Measurements from ENCODE around the gene ACACA. TPM values are rescaled to one million over a fixed set of nuclear protein-coding genes. Genes with fewer than 3 reads are reported as not detected.

ACACA gene
- total RNA-seq, 2 experiments from 2014 or later: 52.6 to 59.8 TPM

- intact Hi-C loops (cut with micrococcal nuclease): no loop called here
- no peak overlapping the region for H3K27ac Mint-ChIP-seq
- no peak overlapping the region for H3K4me3 Mint-ChIP-seq
- no peaks in the 10 kb centered on the region for H3K9me3 Mint-ChIP-seq
- DNase-seq: no peak
- no peaks in the 10 kb centered on the region for H3K27me3 Mint-ChIP-seq (ENCODE audit: low read depth)
- no peaks in the 10 kb centered on the region for H3K36me3 Mint-ChIP-seq (ENCODE audit: low read depth)
- no peaks in the 10 kb centered on the region for H3K4me1 Mint-ChIP-seq (ENCODE audit: low read depth)
- CTCF ChIA-PET: interaction anchor here (0.7 to 1.5 kb wide), 2 partner anchors 15 to 444 kb away, joined by 3 read pairs; no protein-coding TSS in a partner anchor
These were observed 337.5 kb downstream of the ACACA start for GRCh38 chr17:37069087-37069486.

DNA sequence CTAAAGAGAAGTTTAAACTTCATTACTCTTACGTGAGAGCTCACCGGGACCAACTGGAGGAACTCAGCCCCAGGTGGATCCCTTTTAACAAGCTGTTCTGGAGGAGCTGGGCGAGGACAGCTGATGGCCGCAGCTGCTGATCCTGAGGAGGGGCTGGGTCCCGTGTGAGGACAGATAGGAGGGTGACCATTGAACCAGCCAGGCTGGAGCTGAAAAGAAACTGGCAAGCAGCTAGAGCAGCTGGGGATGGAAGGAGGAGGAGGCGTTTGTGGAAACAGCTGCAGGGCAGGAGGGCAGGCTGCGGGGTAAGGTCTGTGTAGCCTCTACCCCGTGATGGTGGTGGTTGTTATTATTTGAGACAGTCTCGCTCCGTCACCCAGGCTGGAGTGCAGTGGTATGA, 338.4 kb downstream of the ACACA start:
- Mint-ChIP-seq H3K36me3 (ENCODE audit: low read depth) (no peaks in the 10 kb centered on the region), H3K27me3 (ENCODE audit: low read depth) (no peaks in the 10 kb centered on the region)
- intact Hi-C loops (cut with micrococcal nuclease): no loop called here

GRCh38 chr17:37067555-37068111, 339.0 kb downstream of the ACACA start:
- CTCF ChIA-PET: interaction anchor here (1.0 kb wide), 1 partner anchor 20 kb away, joined by 4 read pairs; no protein-coding TSS in a partner anchor
- no peak overlapping the region for H3K27ac Mint-ChIP-seq
- H3K4me1 Mint-ChIP-seq (ENCODE audit: low read depth): no peaks in the 10 kb centered on the region
- no peaks in the 10 kb centered on the region for H3K36me3 Mint-ChIP-seq (ENCODE audit: low read depth)
- no peak for DNase-seq
- H3K27me3 Mint-ChIP-seq (ENCODE audit: low read depth): no peaks in the 10 kb centered on the region
- H3K9me3 Mint-ChIP-seq: no peaks in the 10 kb centered on the region
- no peak overlapping the region for H3K4me3 Mint-ChIP-seq
- intact Hi-C loops (cut with micrococcal nuclease): no loop called here

More for the DNA sequence above, 338.4 kb downstream of the ACACA start:
- no peak overlapping the region for H3K27ac Mint-ChIP-seq
- H3K4me1 Mint-ChIP-seq (ENCODE audit: low read depth): no peaks in the 10 kb centered on the region
- CTCF ChIA-PET: interaction anchor here (1.0 kb wide), 1 partner anchor 20 kb away, joined by 4 read pairs; no protein-coding TSS in a partner anchor
- H3K4me3 Mint-ChIP-seq: no peak overlapping the region
- no peaks in the 10 kb centered on the region for H3K9me3 Mint-ChIP-seq
- no peak for DNase-seq

DNA sequence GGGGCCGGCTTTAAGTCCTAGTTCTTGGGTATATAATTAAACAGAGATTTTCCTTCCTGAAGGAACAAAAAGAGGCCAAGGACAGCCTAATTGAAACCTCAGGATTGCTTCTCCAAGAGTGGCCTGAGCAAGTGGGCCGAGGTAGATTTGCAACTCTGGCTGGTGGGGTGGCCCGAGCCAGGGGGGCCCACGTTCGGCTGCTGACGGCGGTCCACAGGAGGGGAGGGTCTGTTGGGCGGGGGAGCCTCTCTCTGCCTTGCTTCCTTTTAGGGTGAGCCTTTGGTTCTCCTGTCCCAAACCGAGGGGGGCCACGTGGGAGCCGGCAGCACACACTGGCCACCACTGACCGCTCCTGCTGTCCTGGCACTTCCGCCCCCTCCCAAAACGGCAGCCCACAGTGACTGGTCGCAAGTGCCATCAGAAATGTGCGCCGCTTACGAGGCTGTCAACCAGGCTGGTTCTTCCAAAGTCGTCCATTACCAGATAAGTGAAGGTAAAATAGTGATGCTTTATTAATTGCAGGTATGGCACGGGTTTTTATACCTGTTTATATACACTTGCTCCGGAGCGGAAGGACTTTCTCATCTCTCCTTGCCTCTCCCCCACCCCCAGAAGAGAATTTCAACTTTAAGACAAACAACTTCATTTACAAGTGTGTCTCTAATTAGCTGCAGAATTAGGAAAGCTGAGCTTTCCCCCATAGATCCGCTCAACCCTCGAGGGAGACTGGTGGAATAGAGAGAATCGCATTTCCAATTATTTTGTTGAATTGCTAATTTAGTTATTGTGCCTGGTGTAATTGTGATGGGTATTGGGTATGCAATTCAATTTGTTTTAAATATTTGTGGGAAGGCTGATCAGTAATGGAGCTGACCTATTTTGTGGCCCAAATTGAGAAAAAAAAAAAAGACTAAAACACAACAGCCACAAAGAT, 340.0 kb downstream of the ACACA start:
- CTCF ChIA-PET: no interaction called here
- Mint-ChIP-seq H3K4me3 (no peak overlapping the region), H3K4me1 (ENCODE audit: low read depth) (no peaks in the 10 kb centered on the region), H3K27ac (no peak overlapping the region), H3K27me3 (ENCODE audit: low read depth) (no peaks in the 10 kb centered on the region), H3K36me3 (ENCODE audit: low read depth) (no peaks in the 10 kb centered on the region), H3K9me3 (no peaks in the 10 kb centered on the region)
- DNase-seq: no peak
- intact Hi-C loops (cut with micrococcal nuclease): no loop called here

GRCh38 chr17:37065486-37066321, 340.9 kb downstream of the ACACA start:
- Mint-ChIP-seq H3K27ac (no peak overlapping the region), H3K9me3 (no peaks in the 10 kb centered on the region), H3K4me3 (no peak overlapping the region), H3K27me3 (ENCODE audit: low read depth) (no peaks in the 10 kb centered on the region), H3K4me1 (ENCODE audit: low read depth) (no peaks in the 10 kb centered on the region), H3K36me3 (ENCODE audit: low read depth) (no peaks in the 10 kb centered on the region)
- intact Hi-C loops (cut with micrococcal nuclease): no loop called here
- CTCF ChIA-PET: no interaction called here
- no peak for DNase-seq

DNA sequence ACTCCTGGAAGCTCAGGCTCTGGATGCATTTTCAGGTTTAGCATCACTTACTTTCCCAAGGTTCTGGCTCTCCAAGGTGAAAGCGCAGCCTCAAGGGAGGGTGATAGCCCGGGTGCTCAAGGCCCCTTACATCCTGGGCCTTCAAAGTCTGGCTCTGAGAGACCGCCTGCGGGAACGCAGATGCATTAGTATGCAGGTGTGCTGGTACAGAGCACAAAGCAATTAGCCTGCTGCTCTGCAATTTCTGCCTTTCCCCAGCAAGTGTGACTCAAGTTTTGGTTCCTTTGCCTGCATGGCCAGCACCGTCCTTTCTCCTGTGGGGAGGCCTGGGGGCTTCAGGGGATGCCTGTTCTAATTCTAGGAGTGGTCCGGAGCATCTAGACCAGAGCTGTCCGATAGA, 341.7 kb downstream of the ACACA start:
- no peak overlapping the region for H3K27ac Mint-ChIP-seq
- intact Hi-C loops (cut with micrococcal nuclease): no loop called here
- H3K27me3 Mint-ChIP-seq (ENCODE audit: low read depth): no peaks in the 10 kb centered on the region
- no peak for DNase-seq
- H3K36me3 Mint-ChIP-seq (ENCODE audit: low read depth): no peaks in the 10 kb centered on the region
- H3K4me1 Mint-ChIP-seq (ENCODE audit: low read depth): no peaks in the 10 kb centered on the region
- CTCF ChIA-PET: no interaction called here
- H3K9me3 Mint-ChIP-seq: no peaks in the 10 kb centered on the region
- H3K4me3 Mint-ChIP-seq: no peak overlapping the region

DNA sequence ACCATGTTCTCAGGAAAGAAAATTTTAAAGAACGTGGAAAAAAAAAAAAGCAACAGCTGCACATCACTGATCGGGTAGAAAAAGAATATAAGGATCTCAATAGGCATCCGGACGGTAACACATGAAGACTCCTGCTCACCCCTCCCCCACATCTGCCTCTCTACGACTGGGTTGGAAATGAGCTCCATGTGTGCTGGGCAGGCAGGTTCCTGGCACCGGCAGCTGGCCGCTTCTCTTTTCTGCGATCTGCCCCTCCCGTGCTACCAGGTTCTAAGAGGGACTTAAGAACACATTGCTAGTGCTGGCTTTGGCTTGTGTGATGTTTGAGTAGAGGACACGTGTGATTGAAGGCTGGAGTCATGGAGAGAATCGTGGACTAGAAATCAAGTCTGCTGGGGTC, 342.4 kb downstream of the ACACA start:
- Mint-ChIP-seq H3K36me3 (ENCODE audit: low read depth) (no peaks in the 10 kb centered on the region), H3K27me3 (ENCODE audit: low read depth) (no peaks in the 10 kb centered on the region), H3K9me3 (no peaks in the 10 kb centered on the region), H3K27ac (no peak overlapping the region), H3K4me1 (ENCODE audit: low read depth) (no peaks in the 10 kb centered on the region), H3K4me3 (no peak overlapping the region)
- intact Hi-C loops (cut with micrococcal nuclease): no loop called here
- DNase-seq: no peak
- CTCF ChIA-PET: interaction anchor here (1.0 kb wide), 1 partner anchor 357 kb away, joined by 3 read pairs; no protein-coding TSS in a partner anchor

- Mint-ChIP-seq H3K36me3 (ENCODE audit: low read depth) (peaks cover under 1% of the 10 kb centered on the region), H3K4me1 (ENCODE audit: low read depth) (no peaks in the 10 kb centered on the region), H3K27ac (no peak overlapping the region), H3K4me3 (no peak overlapping the region), H3K27me3 (ENCODE audit: low read depth) (no peaks in the 10 kb centered on the region), H3K9me3 (no peaks in the 10 kb centered on the region)
- intact Hi-C loops (cut with micrococcal nuclease): no loop called here
- CTCF ChIA-PET: interaction anchor here (0.6 to 1.5 kb wide), 3 partner anchors 9 to 311 kb away, joined by 3 to 5 read pairs (median 3); no protein-coding TSS in a partner anchor
- no peak for DNase-seq
These were observed 344.6 kb downstream of the ACACA start for GRCh38 chr17:37062021-37062420.

GRCh38 chr17:37060928-37061327, 345.7 kb downstream of the ACACA start:
- DNase-seq: no peak
- no peak overlapping the region for H3K27ac Mint-ChIP-seq
- H3K27me3 Mint-ChIP-seq (ENCODE audit: low read depth): no peaks in the 10 kb centered on the region
- CTCF ChIA-PET: interaction anchor here (0.6 to 1.5 kb wide), 2 partner anchors 11 to 13 kb away, joined by 3 to 5 read pairs; no protein-coding TSS in a partner anchor
- no peaks in the 10 kb centered on the region for H3K4me1 Mint-ChIP-seq (ENCODE audit: low read depth)
- H3K4me3 Mint-ChIP-seq: no peak overlapping the region
- no peaks in the 10 kb centered on the region for H3K9me3 Mint-ChIP-seq
- peaks cover 9% of the 10 kb centered on the region for H3K36me3 Mint-ChIP-seq (ENCODE audit: low read depth)
- intact Hi-C loops (cut with micrococcal nuclease): no loop called here

- Mint-ChIP-seq H3K36me3 (ENCODE audit: low read depth) (peaks cover 9% of the 10 kb centered on the region), H3K9me3 (no peaks in the 10 kb centered on the region), H3K4me1 (ENCODE audit: low read depth) (no peaks in the 10 kb centered on the region), H3K4me3 (no peak overlapping the region), H3K27ac (no peak overlapping the region), H3K27me3 (ENCODE audit: low read depth) (no peaks in the 10 kb centered on the region)
- no peak for DNase-seq
- CTCF ChIA-PET: interaction anchor here (1.2 kb wide), 1 partner anchor 9 kb away, joined by 3 read pairs; no protein-coding TSS in a partner anchor
- intact Hi-C loops (cut with micrococcal nuclease): no loop called here
These were observed 346.5 kb downstream of the ACACA start for GRCh38 chr17:37060094-37060493.

GRCh38 chr17:37059493-37059892, 347.1 kb downstream of the ACACA start:
- CTCF ChIA-PET: interaction anchor here (0.8 to 1.3 kb wide), 3 partner anchors 8 to 26 kb away, joined by 3 to 6 read pairs (median 3); no protein-coding TSS in a partner anchor
- Mint-ChIP-seq H3K27ac (no peak overlapping the region), H3K4me3 (no peak overlapping the region), H3K9me3 (no peaks in the 10 kb centered on the region), H3K27me3 (ENCODE audit: low read depth) (no peaks in the 10 kb centered on the region), H3K36me3 (ENCODE audit: low read depth) (peaks cover 10% of the 10 kb centered on the region), H3K4me1 (ENCODE audit: low read depth) (no peaks in the 10 kb centered on the region)
- intact Hi-C loops (cut with micrococcal nuclease): loop anchor here (10.0 kb wide), 1 partner anchor 175 kb away; no protein-coding TSS in a partner anchor
- DNase-seq: no peak

GRCh38 chr17:37056622-37057021, 350.0 kb downstream of the ACACA start:
- CTCF ChIA-PET: interaction anchor here (1.7 kb wide), 1 partner anchor 9 kb away, joined by 6 read pairs; no protein-coding TSS in a partner anchor
- Mint-ChIP-seq H3K27ac (no peak overlapping the region), H3K4me3 (no peak overlapping the region), H3K4me1 (ENCODE audit: low read depth) (no peaks in the 10 kb centered on the region), H3K36me3 (ENCODE audit: low read depth) (peaks cover 13% of the 10 kb centered on the region), H3K27me3 (ENCODE audit: low read depth) (no peaks in the 10 kb centered on the region), H3K9me3 (no peaks in the 10 kb centered on the region)
- DNase-seq: no peak
- intact Hi-C loops (cut with micrococcal nuclease): loop anchor here (10.0 kb wide), 1 partner anchor 178 kb away; no protein-coding TSS in a partner anchor

Data from activated naive CD4-positive, alpha-beta T cell treated with anti-CD3 and anti-CD28 coated beads for 36 hours (primary cell).